ENCODE data around the gene PLLP. TPM values are rescaled to one million over a fixed set of nuclear protein-coding genes. Genes with fewer than 3 reads are reported as not detected.

Gene PLLP
- total and polyA plus RNA-seq, 9 of the 15 experiments (the other 6 are each of a cell fraction or from before 2014, with no cell fraction given), result 0.09 to 0.96 (median 0.27) TPM

DNA sequence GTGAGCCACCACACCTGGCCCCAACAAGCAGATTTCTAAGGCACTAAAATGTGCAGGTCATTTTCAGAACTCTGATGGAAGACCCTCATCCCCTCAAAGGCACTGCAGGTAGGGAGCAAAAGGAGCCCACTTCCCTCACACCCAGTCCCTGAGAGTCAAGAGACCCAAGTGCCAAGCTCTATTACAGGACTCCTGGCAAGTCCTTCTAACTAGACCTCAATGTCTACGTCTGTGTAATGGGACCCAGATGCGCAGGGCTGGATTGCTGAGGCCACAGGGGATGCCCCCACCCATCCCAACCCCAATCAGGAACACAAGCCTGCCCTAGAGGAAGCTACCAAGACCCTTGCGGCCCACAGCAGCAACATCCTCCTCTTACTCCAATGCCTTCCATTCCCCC, 2.7 kb downstream of the PLLP start:
- H3K27me3 ChIP-seq (ENCODE audit: control insufficient read depth in 2 of 2, insufficient read depth in 2 of 2, low read length in 2 of 2), result peaks cover 4 to 19% of the 10 kb centered on the region in 2 experiments; a peak in 4 of 5 replicates
- BruUV-seq (replicated peaks), result no TSS peak
- H3K4me2 ChIP-seq (ENCODE audit: insufficient read depth, low read length), result no peak overlapping the region
- ATAC-seq (no peak), DNase-seq (ENCODE audit: extremely low read depth in 1 of 4, low spot score in 3 of 4) (no peak), FAIRE-seq (no peak)
- no peak overlapping the region for H3K9ac ChIP-seq (ENCODE audit: insufficient read depth in 1 of 2, low read depth in 2 of 2, low read length in 2 of 2)
- TF ChIP-seq ZC3H11A (IDR thresholded peaks at IDR 0.05; ENCODE audit: low read depth, low read length), result no peak
- TF ChIP-seq, protein P1, sequence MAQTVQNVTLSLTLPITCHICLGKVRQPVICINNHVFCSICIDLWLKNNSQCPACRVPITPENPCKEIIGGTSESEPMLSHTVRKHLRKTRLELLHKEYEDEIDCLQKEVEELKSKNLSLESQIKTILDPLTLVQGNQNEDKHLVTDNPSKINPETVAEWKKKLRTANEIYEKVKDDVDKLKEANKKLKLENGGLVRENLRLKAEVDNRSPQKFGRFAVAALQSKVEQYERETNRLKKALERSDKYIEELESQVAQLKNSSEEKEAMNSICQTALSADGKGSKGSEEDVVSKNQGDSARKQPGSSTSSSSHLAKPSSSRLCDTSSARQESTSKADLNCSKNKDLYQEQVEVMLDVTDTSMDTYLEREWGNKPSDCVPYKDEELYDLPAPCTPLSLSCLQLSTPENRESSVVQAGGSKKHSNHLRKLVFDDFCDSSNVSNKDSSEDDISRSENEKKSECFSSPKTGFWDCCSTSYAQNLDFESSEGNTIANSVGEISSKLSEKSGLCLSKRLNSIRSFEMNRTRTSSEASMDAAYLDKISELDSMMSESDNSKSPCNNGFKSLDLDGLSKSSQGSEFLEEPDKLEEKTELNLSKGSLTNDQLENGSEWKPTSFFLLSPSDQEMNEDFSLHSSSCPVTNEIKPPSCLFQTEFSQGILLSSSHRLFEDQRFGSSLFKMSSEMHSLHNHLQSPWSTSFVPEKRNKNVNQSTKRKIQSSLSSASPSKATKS (CRISPR knock-in tag; IDR thresholded peaks at IDR 0.05), result no peak
- no peak for TF ChIP-seq HLTF (IDR thresholded peaks at IDR 0.05)
- TF ChIP-seq KAT8 (IDR thresholded peaks at IDR 0.05; ENCODE audit: low read depth), result no peak
- TF ChIP-seq DACH1 (IDR thresholded peaks at IDR 0.05; ENCODE audit: partially characterized antibody), result no peak
- TF ChIP-seq, protein P2, sequence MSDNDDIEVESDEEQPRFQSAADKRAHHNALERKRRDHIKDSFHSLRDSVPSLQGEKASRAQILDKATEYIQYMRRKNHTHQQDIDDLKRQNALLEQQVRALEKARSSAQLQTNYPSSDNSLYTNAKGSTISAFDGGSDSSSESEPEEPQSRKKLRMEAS (CRISPR knock-in tag; IDR thresholded peaks at IDR 0.05), result no peak
- TF ChIP-seq, protein P3, sequence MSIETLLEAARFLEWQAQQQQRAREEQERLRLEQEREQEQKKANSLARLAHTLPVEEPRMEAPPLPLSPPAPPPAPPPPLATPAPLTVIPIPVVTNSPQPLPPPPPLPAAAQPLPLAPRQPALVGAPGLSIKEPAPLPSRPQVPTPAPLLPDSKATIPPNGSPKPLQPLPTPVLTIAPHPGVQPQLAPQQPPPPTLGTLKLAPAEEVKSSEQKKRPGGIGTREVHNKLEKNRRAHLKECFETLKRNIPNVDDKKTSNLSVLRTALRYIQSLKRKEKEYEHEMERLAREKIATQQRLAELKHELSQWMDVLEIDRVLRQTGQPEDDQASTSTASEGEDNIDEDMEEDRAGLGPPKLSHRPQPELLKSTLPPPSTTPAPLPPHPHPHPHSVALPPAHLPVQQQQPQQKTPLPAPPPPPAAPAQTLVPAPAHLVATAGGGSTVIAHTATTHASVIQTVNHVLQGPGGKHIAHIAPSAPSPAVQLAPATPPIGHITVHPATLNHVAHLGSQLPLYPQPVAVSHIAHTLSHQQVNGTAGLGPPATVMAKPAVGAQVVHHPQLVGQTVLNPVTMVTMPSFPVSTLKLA (conservative IDR thresholded peaks at IDR 0.05), result no peak
- WGBS (ENCODE audit: insufficient coverage, low coverage, missing lambda C conversion rate), result 57% methylated on average over 3 of the region's 3 CpGs
- H3K9me1 ChIP-seq (ENCODE audit: control insufficient read depth, insufficient read depth, low read length), result no peaks in the 10 kb centered on the region
- 0 out of 2 replicates have a peak, but pooled peaks cover 3% of the 10 kb centered on the region for H4K20me1 ChIP-seq (replicated peaks; ENCODE audit: control insufficient read depth, insufficient read depth, low read length)
- POLR2A ChIA-PET, result no interaction called here
- H3K36me3 ChIP-seq (ENCODE audit: control insufficient read depth, insufficient read depth, low read length), result no peaks in the 10 kb centered on the region
- H3K4me1 ChIP-seq (replicated peaks in 1 of 2; ENCODE audit: control insufficient read depth in 2 of 2, insufficient read depth in 2 of 2, low read length in 2 of 2), result peaks cover 9 to 22% of the 10 kb centered on the region in 2 experiments; a peak in 4 of 5 replicates
- intact Hi-C loops (cut with micrococcal nuclease) (no loop called here), in situ Hi-C loops (cut with MboI) (no loop called here)
- no peaks in the 10 kb centered on the region for H3K9me3 ChIP-seq (replicated peaks; ENCODE audit: control insufficient read depth, insufficient read depth, low read depth, low read length)
- H3K4me3 ChIP-seq, result no peak overlapping the region
- H3K27ac ChIP-seq (ENCODE audit: extremely low read depth, low read depth, low read length), result no peak overlapping the region
- CTCF ChIA-PET (ENCODE audit: low intra/inter-chr PET ratio), result no interaction called here
- no peaks in the 10 kb centered on the region for H3K79me2 ChIP-seq (ENCODE audit: control insufficient read depth, insufficient read depth, low read length)
- H2AFZ ChIP-seq (ENCODE audit: low read depth, low read length), result no peak overlapping the region

All from K562 (cell line).